Heart left ventricle (tissue), 13 donors: Measurements from ENCODE around the gene LRMDA.

Experiments
- CTCF ChIP-seq, 12 donors: fragments of 200-600 bp; sonication (generic) in 4 of 12; IDR thresholded peaks; one replicate each; pipeline versions ENCODE4 v1.5.0 to v1.8.0; 2018 to 2022; ENCODE audit warnings: antibody characterized with exemption in 12 of 12, mild to moderate bottlenecking in 5 of 12
- POLR2A ChIP-seq, 2 donors: fragments of 450-650 bp; IDR thresholded peaks; one replicate each; pipeline ENCODE4 v1.6.1; 2017; ENCODE audit warnings: antibody characterized with exemption in 2 of 2, mild to moderate bottlenecking in 2 of 2, moderate library complexity in 2 of 2
- donor health status: ischemic (EF 13 %, LVEDD 7.1; RV severe dilation, severe dysfunction).
- donor health status: DM: no; HTN: yes; CAD: no.
- donor health status: DM: no; HTN: no; CAD: no.
- donor health status: ischemic (EF 25% LVEDD 6.9; RV normal size, moderate dysfunction).
- donor health status: ischemic (EF 25% LVEDD 5.7; RV mildly dilated, moderate dysfunction).
- donor health status: ischemic (EF 35%, LVEDD 5.7; RV mildly dilated, moderate dysfunction).
- donor health status: nonischemic (EF 11% LVEDD 7.7; RV severe dilation, severe dysfunction).
- donor health status: DM: yes; HTN: yes; CAD: no.
- donor health status: PGD.
- donor health status: ischemic (EF 29% LVEDD 5.4; RV normal size, mild dysfunction).
- donor health status: nonischemic (EF 23%, LVEDD 6.1; RV moderate dilation, normal function).

GRCh38 chr10:76161301-76161582 lies 729.8 kb downstream of the LRMDA start:
- TF ChIP-seq CTCF (IDR thresholded peaks at IDR 0.05) (no peak), POLR2A (IDR thresholded peaks at IDR 0.05) (no peak)
